T-cell (primary cell): ENCODE data around the gene NR3C1. TPM values are rescaled to one million over a fixed set of nuclear protein-coding genes. Genes with fewer than 3 reads are reported as not detected.

ENCODE experiments used
- ATAC-seq, 4 experiments: fragments of 200-7000 bp in 3 of 4; fragments of 150-1000 bp in 1 of 4; cut with Tn5 transposase; replicated peaks in 1 of 4; 1 replicate in 3 of 4; 2 replicates in 1 of 4; pipeline ENCODE4 v1.10.0; 2021; ENCODE audit warnings: moderate library complexity in 3 of 4, mild to moderate bottlenecking in 2 of 4, moderate number of reproducible peaks in 1 of 4
- CTCF ChIA-PET, 2 donors: fragments of 300-600 bp; sonication (Branson Sonifier 250); formaldehyde crosslinking; loops; one replicate each; lab custom pipeline; 2022; ENCODE audit warnings: antibody characterized with exemption in 2 of 2; lab: Charles Lee
- POLR2A ChIA-PET, 2 donors: fragments of 300-600 bp; sonication (Branson Sonifier 250); formaldehyde crosslinking; loops; one replicate each; lab custom pipeline; 2022; ENCODE audit warnings: antibody characterized with exemption in 2 of 2; lab: Charles Lee
- DNase-seq, 35 experiments: peaks; one replicate each; pipeline versions ENCODE4 v3.0.0 to v3.0.0-alpha.2; 2013 to 2023
- H3K27ac ChIP-seq: one replicate; pipeline ENCODE4 v1.5.1; 2013; ENCODE audit warnings: low read length
- H3K27me3 ChIP-seq, 2 experiments: replicated peaks in 1 of 2; 1 replicate in 1 of 2; 2 replicates in 1 of 2; pipeline versions ENCODE4 v1.6.1 to v1.7.0; 2013; ENCODE audit warnings: low read length in 1 of 2, mixed read lengths in 1 of 2; ENCODE audit not compliant: control insufficient read depth in 2 of 2, insufficient read depth in 2 of 2; ENCODE audit errors: extremely low read depth in 1 of 2
- H3K36me3 ChIP-seq, 2 donors: 1 replicate in 1 of 2; 2 replicates in 1 of 2; pipeline versions ENCODE4 v1.6.1 to v1.7.0; 2013; ENCODE audit warnings: low read length in 1 of 2; ENCODE audit not compliant: control insufficient read depth in 2 of 2, insufficient read depth in 1 of 2; ENCODE audit errors: extremely low read depth in 1 of 2
- H3K4me1 ChIP-seq, 2 experiments: 1 replicate in 1 of 2; 2 replicates in 1 of 2; pipeline versions ENCODE4 v1.6.1 to v1.7.0; 2013; ENCODE audit warnings: low read length in 2 of 2, mixed read lengths in 1 of 2; ENCODE audit not compliant: insufficient read depth in 2 of 2, control insufficient read depth in 1 of 2; ENCODE audit errors: extremely low read depth in 1 of 2
- H3K4me3 ChIP-seq, 2 donors: 1 replicate in 1 of 2; 2 replicates in 1 of 2; pipeline versions ENCODE4 v1.5.1 to v1.7.0; 2013; ENCODE audit warnings: mild to moderate bottlenecking in 2 of 2, low read length in 1 of 2, moderate library complexity in 1 of 2; ENCODE audit not compliant: control insufficient read depth in 1 of 2; ENCODE audit errors: extremely low read depth in 1 of 2
- H3K9me3 ChIP-seq: 2 replicates; pipeline ENCODE4 v1.7.0; 2013
- H3K27ac Mint-ChIP-seq, 2 donors: one replicate each; pipeline ENCODE4 v1.8.0; 2020 to 2021; ENCODE audit warnings: mild to moderate bottlenecking in 2 of 2, mixed read lengths in 2 of 2
- H3K27me3 Mint-ChIP-seq, 2 donors: one replicate each; pipeline ENCODE4 v1.8.0; 2021 to 2022; ENCODE audit warnings: mixed read lengths in 2 of 2
- H3K36me3 Mint-ChIP-seq: one replicate; pipeline ENCODE4 v1.8.0; 2021; ENCODE audit warnings: mixed read lengths
- H3K4me1 Mint-ChIP-seq, 3 donors: one replicate each; pipeline ENCODE4 v1.8.0; 2020 to 2022; ENCODE audit warnings: mixed read lengths in 3 of 3, mild to moderate bottlenecking in 1 of 3
- H3K4me3 Mint-ChIP-seq, 3 donors: one replicate each; pipeline ENCODE4 v1.8.0; 2020 to 2022; ENCODE audit warnings: mild to moderate bottlenecking in 3 of 3, mixed read lengths in 3 of 3, moderate library complexity in 3 of 3
- H3K9me3 Mint-ChIP-seq, 3 donors: one replicate each; pipeline ENCODE4 v1.8.0; 2020 to 2022; ENCODE audit warnings: mixed read lengths in 3 of 3
- WGBS: methylation state at CpG from one replicate; pipeline ENCODE4 v1.1.5; 2013; ENCODE audit warnings: missing lambda C conversion rate; ENCODE audit not compliant: insufficient coverage; 5-methylcytosine and 5-hydroxymethylcytosine counted together
- total RNA-seq, 35 experiments: library from RNA in 6 of 35; stranded (reverse) in 6 of 35; fragments of 120-200 nt in 1 of 35; gene quantifications; one replicate each; pipeline versions ENCODE4 v1.2.1 to v1.2.4 and lab custom pipeline; 2013 to 2026

The NR3C1 gene
- total RNA-seq, 5 donors from 2014 or later (not counting 1 experiment from before 2014, with no cell fraction given) = 108 to 156 (median 122) TPM

- ChIA-PET CTCF (no interaction called here), POLR2A (no interaction called here)
- Mint-ChIP-seq H3K36me3 (peaks cover 26% of the 10 kb centered on the region), H3K4me1 (peaks cover 0 to 2% (median 2%) of the 10 kb centered on the region in 3 donors), H3K27ac (no peak overlapping the region), H3K4me3 (no peak overlapping the region), H3K9me3 (peaks cover 14 to 40% (median 23%) of the 10 kb centered on the region in 3 donors), H3K27me3 (no peaks in the 10 kb centered on the region)
- H3K9me3 ChIP-seq = peaks cover 6% of the 10 kb centered on the region
- no peaks in the 10 kb centered on the region for H3K4me1 ChIP-seq
- DNase-seq (no peak), ATAC-seq (no peak)
- WGBS = no CpG with 5 or more reads among the region's 2 CpGs
- H3K36me3 ChIP-seq = no peaks in the 10 kb centered on the region
- H3K27ac ChIP-seq = no peak overlapping the region
- no peak overlapping the region for H3K4me3 ChIP-seq
- H3K27me3 ChIP-seq = no peaks in the 10 kb centered on the region
Observed at GRCh38 chr5:143271431-143271830, 132.1 kb downstream of the NR3C1 start.

GRCh38 chr5:143268388-143268787 is 135.1 kb downstream of the NR3C1 start:
- H3K36me3 ChIP-seq = no peaks in the 10 kb centered on the region
- Mint-ChIP-seq H3K4me1 (no peaks in the 10 kb centered on the region), H3K27ac (no peak overlapping the region), H3K9me3 (peaks cover 11 to 47% (median 31%) of the 10 kb centered on the region in 3 donors), H3K27me3 (no peaks in the 10 kb centered on the region), H3K36me3 (peaks cover 22% of the 10 kb centered on the region), H3K4me3 (no peak overlapping the region)
- H3K4me1 ChIP-seq = no peaks in the 10 kb centered on the region
- POLR2A ChIA-PET = no interaction called here
- no peaks in the 10 kb centered on the region for H3K27me3 ChIP-seq
- H3K4me3 ChIP-seq = no peak overlapping the region
- no peak for ATAC-seq
- H3K27ac ChIP-seq = no peak overlapping the region
- H3K9me3 ChIP-seq = peaks cover 6% of the 10 kb centered on the region
- CTCF ChIA-PET = no interaction called here
- DNase-seq = no peak
- WGBS = no CpG with 5 or more reads among the region's 2 CpGs

- ChIA-PET CTCF (interaction anchor here in 1 of 2 donors (0.6 kb wide), 2 partner anchors 228 to 920 kb away, joined by 3 to 7 read pairs; no protein-coding TSS in a partner anchor), POLR2A (no interaction called here)
- H3K4me1 ChIP-seq = no peaks in the 10 kb centered on the region
- no peaks in the 10 kb centered on the region for H3K36me3 ChIP-seq
- H3K27ac Mint-ChIP-seq = no peak overlapping the region
- H3K9me3 Mint-ChIP-seq = peaks cover 11 to 47% (median 31%) of the 10 kb centered on the region in 3 donors
- H3K27me3 Mint-ChIP-seq = no peaks in the 10 kb centered on the region
- DNase-seq (no peak), ATAC-seq (no peak)
- H3K4me3 Mint-ChIP-seq = no peak overlapping the region
- no peaks in the 10 kb centered on the region for H3K4me1 Mint-ChIP-seq
- peaks cover 18% of the 10 kb centered on the region for H3K36me3 Mint-ChIP-seq
- WGBS = no CpG with 5 or more reads among the region's 2 CpGs
- H3K9me3 ChIP-seq = peaks cover 6% of the 10 kb centered on the region
- no peak overlapping the region for H3K27ac ChIP-seq
- H3K4me3 ChIP-seq = no peak overlapping the region
- no peaks in the 10 kb centered on the region for H3K27me3 ChIP-seq
Observed at GRCh38 chr5:143267186-143267585, 136.3 kb downstream of the NR3C1 start.

- H3K36me3 ChIP-seq = no peaks in the 10 kb centered on the region
- peaks cover 6% of the 10 kb centered on the region for H3K9me3 ChIP-seq
- WGBS = no CpG with 5 or more reads among the region's 2 CpGs
- POLR2A ChIA-PET = no interaction called here
- Mint-ChIP-seq H3K4me3 (no peak overlapping the region), H3K4me1 (no peaks in the 10 kb centered on the region), H3K27me3 (no peaks in the 10 kb centered on the region), H3K36me3 (peaks cover 18% of the 10 kb centered on the region), H3K9me3 (peaks cover 11 to 42% (median 31%) of the 10 kb centered on the region in 3 donors), H3K27ac (no peak overlapping the region)
- no peak overlapping the region for H3K27ac ChIP-seq
- no peak overlapping the region for H3K4me3 ChIP-seq
- CTCF ChIA-PET = no interaction called here
- ATAC-seq = no peak
- DNase-seq = no peak
- H3K27me3 ChIP-seq = no peaks in the 10 kb centered on the region
- no peaks in the 10 kb centered on the region for H3K4me1 ChIP-seq
Observed at GRCh38 chr5:143265995-143266394, 137.5 kb downstream of the NR3C1 start.

- Histone ChIP-seq H3K4me3 (no peak overlapping the region), H3K27me3 (no peaks in the 10 kb centered on the region), H3K9me3 (peaks cover 3% of the 10 kb centered on the region), H3K36me3 (no peaks in the 10 kb centered on the region), H3K27ac (no peak overlapping the region), H3K4me1 (no peaks in the 10 kb centered on the region)
- Mint-ChIP-seq H3K27me3 (no peaks in the 10 kb centered on the region), H3K4me1 (no peaks in the 10 kb centered on the region), H3K36me3 (peaks cover 15% of the 10 kb centered on the region), H3K9me3 (peaks cover 3 to 24% (median 24%) of the 10 kb centered on the region in 3 donors), H3K4me3 (no peak overlapping the region), H3K27ac (no peak overlapping the region)
- POLR2A ChIA-PET = no interaction called here
- WGBS = no CpG with 5 or more reads among the region's 4 CpGs
- CTCF ChIA-PET = no interaction called here
- no peak for DNase-seq
- ATAC-seq = no peak
Observed at GRCh38 chr5:143263272-143263810, 140.1 kb downstream of the NR3C1 start.

GRCh38 chr5:143262393-143263174 is 140.9 kb downstream of the NR3C1 start:
- no CpG with 5 or more reads among the region's 1 CpG for WGBS
- POLR2A ChIA-PET = no interaction called here
- CTCF ChIA-PET = no interaction called here
- Mint-ChIP-seq H3K27ac (no peak overlapping the region), H3K36me3 (peaks cover 8% of the 10 kb centered on the region), H3K4me1 (no peaks in the 10 kb centered on the region), H3K9me3 (peaks cover 0 to 17% (median 16%) of the 10 kb centered on the region in 3 donors), H3K27me3 (no peaks in the 10 kb centered on the region), H3K4me3 (no peak overlapping the region)
- H3K27ac ChIP-seq = no peak overlapping the region
- DNase-seq (no peak), ATAC-seq (no peak)
- H3K27me3 ChIP-seq = no peaks in the 10 kb centered on the region
- peaks cover 3% of the 10 kb centered on the region for H3K9me3 ChIP-seq
- H3K36me3 ChIP-seq = no peaks in the 10 kb centered on the region
- no peaks in the 10 kb centered on the region for H3K4me1 ChIP-seq
- no peak overlapping the region for H3K4me3 ChIP-seq
